AG09319 (cell line): ENCODE measurements around the gene TBCE.

Experiments used
- DNase-seq: peaks from one replicate; pipeline ENCODE4 v3.0.0-alpha.2; 2010; ENCODE audit warnings: low read depth; ENCODE audit errors: extremely low read depth
- TF ChIP-seq, protein P1 (sequence below): IDR thresholded peaks from 2 replicates; pipeline ENCODE4 v1.5.1; 2011; ENCODE audit warnings: low read depth, mild to moderate bottlenecking, inconsistent platforms, low read length, moderate library complexity

The TBCE gene

DNA sequence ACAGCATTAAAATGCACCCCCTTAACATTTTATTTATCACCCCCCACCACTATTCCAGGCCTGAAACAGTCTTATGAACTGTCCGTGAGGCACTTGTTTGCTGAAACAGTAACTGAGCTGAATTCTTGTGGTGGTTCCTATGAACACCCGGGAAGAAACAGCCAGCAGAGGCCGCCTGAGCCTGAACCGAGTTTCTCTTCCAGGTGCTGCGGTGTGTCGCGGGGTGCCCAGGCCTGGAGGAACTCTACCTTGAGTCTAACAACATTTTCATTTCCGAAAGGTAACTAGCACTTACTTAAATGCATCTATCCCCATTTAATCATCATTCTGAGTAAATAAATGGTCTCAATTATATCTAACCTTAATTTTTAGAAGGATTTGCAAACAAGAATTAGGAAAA, 66.8 kb downstream of the TBCE start:
- DNase-seq = no peak

DNA sequence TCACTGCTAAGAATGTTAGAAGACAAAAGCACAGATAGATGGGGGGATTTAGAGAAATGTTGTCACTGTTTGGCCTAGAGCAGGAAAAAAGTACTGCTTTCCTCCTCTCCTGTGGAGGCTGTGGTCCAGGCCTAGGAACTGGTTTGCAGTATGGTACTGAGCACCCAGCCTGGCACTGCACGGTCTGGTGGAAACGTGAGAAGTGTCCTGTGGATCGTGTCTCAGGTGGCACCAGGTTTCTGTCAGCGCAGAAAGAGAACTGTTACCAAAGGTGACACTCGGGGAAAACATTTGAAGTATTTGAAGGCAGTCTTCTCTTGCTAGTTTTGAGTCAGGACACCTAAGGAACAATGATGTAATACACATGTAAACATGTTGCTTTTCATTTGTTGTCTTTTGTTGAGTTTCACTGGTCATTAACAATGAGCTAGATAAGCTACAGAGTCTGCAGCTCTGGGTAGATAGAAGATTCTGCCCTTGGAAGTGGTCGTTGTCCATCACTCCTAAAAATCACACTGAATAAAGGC, 74.0 kb downstream of the TBCE start:
- TF ChIP-seq, protein P1, sequence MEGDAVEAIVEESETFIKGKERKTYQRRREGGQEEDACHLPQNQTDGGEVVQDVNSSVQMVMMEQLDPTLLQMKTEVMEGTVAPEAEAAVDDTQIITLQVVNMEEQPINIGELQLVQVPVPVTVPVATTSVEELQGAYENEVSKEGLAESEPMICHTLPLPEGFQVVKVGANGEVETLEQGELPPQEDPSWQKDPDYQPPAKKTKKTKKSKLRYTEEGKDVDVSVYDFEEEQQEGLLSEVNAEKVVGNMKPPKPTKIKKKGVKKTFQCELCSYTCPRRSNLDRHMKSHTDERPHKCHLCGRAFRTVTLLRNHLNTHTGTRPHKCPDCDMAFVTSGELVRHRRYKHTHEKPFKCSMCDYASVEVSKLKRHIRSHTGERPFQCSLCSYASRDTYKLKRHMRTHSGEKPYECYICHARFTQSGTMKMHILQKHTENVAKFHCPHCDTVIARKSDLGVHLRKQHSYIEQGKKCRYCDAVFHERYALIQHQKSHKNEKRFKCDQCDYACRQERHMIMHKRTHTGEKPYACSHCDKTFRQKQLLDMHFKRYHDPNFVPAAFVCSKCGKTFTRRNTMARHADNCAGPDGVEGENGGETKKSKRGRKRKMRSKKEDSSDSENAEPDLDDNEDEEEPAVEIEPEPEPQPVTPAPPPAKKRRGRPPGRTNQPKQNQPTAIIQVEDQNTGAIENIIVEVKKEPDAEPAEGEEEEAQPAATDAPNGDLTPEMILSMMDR = no peak

More for the DNA sequence above, 66.8 kb downstream of the TBCE start:
- TF ChIP-seq, protein P1 = no peak

DNA sequence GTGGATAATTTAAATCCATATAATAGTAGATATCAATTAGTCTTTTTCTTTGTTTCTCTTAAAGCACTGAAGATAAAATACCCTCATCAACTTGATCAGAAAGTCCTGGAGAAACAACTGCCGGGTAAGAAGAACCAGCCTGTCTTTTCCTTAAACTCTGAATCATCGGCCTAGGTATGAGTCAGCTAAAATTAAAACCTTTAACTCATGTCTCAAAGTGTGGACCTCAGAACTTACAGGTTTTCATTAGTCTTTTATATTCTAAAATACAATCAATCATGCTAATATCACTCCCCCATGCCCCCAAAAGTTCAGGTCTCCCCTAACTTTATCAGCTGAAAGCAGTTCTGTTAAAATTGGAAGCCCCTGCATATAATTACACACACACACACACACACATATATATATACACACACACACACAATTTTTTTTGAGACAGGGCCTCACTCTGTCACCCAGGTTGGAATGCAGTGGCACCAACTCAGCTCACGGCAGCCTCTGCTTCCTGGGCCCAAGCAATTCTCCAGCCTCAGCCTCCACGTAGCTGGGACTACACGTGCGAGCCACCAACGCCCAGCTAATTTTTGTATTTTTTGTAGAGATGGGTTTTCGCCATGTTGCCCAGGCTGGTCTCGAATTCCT, 75.7 kb downstream of the TBCE start:
- DNase-seq = peak; percentile 38
- TF ChIP-seq, protein P1 = no peak

More for the DNA sequence above, 74.0 kb downstream of the TBCE start:
- no peak for DNase-seq

DNA sequence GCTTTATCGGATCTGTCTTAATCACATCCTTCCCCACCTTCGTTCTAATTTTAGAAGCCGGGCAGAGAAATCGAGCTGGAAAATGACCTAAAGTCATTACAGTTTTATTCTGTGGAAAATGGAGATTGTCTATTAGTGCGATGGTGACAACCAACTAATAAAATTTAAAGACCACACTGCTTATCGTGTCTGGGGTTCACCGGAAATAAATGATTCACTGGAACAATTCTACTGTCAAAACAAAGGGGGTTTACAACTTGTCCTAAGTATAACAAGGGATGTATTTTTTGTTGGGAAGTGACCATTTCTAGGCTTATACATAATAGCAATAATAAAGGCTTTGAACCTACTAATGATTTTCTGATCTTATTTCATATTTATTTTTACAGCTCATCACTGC, 81.4 kb downstream of the TBCE start:
- TF ChIP-seq, protein P1 = no peak
- no peak for DNase-seq

DNA sequence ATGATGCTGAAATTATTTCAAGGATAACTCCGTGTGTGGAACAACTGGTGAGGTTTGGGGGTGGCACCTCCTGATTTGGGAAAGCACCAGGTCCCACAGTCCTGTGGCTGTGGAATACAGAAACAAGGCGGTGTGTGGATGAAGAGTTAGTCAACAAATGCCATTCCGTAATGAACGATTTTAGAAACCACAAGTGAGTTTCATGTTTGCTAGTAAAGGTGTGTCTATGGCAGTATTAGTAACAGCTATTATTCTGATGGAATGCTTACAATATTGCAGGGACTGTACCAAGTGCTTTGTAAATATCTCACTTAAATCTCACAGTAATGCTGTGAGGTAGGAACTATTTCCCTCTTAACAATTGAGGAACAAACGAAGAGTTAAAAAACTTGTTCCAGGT, 83.2 kb downstream of the TBCE start:
- no peak for DNase-seq
- TF ChIP-seq, protein P1 = no peak

DNA sequence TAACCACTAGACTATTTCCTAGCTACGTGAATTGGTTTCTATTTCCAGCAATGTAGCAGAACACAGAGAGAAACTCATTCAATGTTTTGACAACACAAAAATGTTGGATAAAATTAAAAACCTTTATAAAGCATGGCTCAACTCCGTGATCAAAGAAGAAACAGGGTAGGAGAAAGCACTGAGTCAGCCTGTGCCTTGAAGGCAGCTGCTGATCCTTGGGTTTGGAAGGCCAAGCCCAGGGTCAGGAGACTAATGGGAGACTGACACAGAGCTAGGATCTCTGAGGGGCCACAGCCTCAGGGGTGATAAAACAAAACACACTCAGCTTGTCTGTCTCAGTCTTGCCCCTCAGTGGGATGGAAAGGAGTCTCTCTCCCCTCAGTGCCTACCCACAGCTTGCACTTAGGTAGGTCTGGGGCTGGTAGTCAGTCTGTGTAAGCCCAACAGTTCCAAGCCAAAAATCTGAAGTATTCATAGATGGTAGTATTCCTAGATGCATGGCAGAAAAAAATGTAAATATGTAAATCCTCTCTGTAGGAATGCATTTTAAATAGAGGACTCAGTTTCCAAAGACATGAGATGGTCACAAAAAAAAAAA, 83.8 kb downstream of the TBCE start:
- no peak for DNase-seq
- TF ChIP-seq, protein P1 = no peak

DNA sequence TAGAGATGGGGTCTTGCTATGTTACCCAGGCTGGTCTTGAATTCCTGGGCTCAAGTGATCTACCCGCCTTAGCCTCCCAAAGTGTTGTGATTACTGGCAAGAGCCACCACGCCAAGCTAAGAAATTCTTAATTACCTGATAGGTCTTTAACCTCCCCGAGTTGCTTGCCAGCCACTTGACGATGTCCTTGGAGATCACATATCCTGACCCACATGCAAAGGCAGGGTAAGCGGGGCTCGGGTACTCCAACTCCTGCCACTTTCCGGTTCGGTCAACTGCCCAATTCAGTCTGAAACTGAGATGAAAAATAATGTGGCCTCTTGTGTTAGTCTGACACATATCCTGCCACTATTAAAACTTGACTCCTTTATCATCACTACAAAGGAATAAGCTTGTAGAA, 86.8 kb downstream of the TBCE start:
- TF ChIP-seq, protein P1 = no peak
- DNase-seq = no peak
